IMR-90 (cell line): ENCODE measurements around the gene FBXW4. TPM values are rescaled to one million over a fixed set of nuclear protein-coding genes. Genes with fewer than 3 reads are reported as not detected.

ENCODE experiments used
- ATAC-seq: fragments of 200-7000 bp; cut with Tn5 transposase; 2 replicates; pipeline ENCODE4 v1.9.1; 2020; ENCODE audit warnings: low read depth, mild to moderate bottlenecking, moderate library complexity
- BruUV-seq: library from RNA; stranded (reverse); fragments of 400-500 nt; replicated peaks from 2 replicates; lab custom pipeline; 2021; lab: Mats Ljungman, UMichigan
- CTCF ChIA-PET: fragments of 300-600 bp; formaldehyde crosslinking; extraction: SDS; loops from one replicate; lab custom pipeline; 2021; ENCODE audit warnings: antibody characterized with exemption; lab: Yijun Ruan, JAX
- POLR2A ChIA-PET: fragments of 300-600 bp; sonication (Branson Sonifier 250); formaldehyde crosslinking; loops from one replicate; lab custom pipeline; 2022; ENCODE audit warnings: antibody characterized with exemption; ENCODE audit not compliant: unreplicated experiment; lab: Charles Lee
- DNase-seq: peaks from one replicate; pipeline ENCODE4 v3.0.0; 2013
- H2AFZ ChIP-seq: replicated peaks from 2 replicates; pipeline ENCODE3; 2013; ENCODE audit warnings: low read length, mild to moderate bottlenecking; ENCODE audit not compliant: poor library complexity
- H2AK5ac ChIP-seq: 2 replicates; pipeline ENCODE4 v1.6.1; 2013; ENCODE audit warnings: low read depth, low read length, inconsistent platforms
- H2AK9ac ChIP-seq: replicated peaks from 2 replicates; pipeline ENCODE3; 2013; ENCODE audit warnings: mild to moderate bottlenecking, low read depth, low read length, moderate library complexity; ENCODE audit not compliant: poor library complexity
- H2BK120ac ChIP-seq: 2 replicates; pipeline ENCODE4 v1.6.1; 2013; ENCODE audit warnings: low read depth, low read length, inconsistent platforms
- H2BK15ac ChIP-seq: 3 replicates; pipeline ENCODE4 v1.6.1; 2013; ENCODE audit warnings: low read depth, low read length, inconsistent platforms
- H2BK20ac ChIP-seq: 2 replicates; pipeline ENCODE4 v1.6.1; 2013; ENCODE audit warnings: low read depth, mild to moderate bottlenecking, inconsistent platforms, low read length, moderate library complexity
- H2BK5ac ChIP-seq: 2 replicates; pipeline ENCODE4 v1.6.1; 2013; ENCODE audit warnings: mild to moderate bottlenecking, low read depth, low read length, inconsistent platforms; ENCODE audit not compliant: poor library complexity, severe bottlenecking
- H3K14ac ChIP-seq: replicated peaks from 2 replicates; pipeline ENCODE4 v1.6.1; 2013; ENCODE audit warnings: low read depth, low read length, inconsistent platforms
- H3K18ac ChIP-seq: 2 replicates; pipeline ENCODE4 v1.6.1; 2013; ENCODE audit warnings: low read depth, low read length, control low read depth
- H3K23ac ChIP-seq: 2 replicates; pipeline ENCODE4 v1.6.1; 2013; ENCODE audit warnings: low read depth, low read length, inconsistent platforms
- H3K27ac ChIP-seq: 2 replicates; pipeline ENCODE4 v1.5.1; 2013; ENCODE audit warnings: mild to moderate bottlenecking, control low read depth, low read length; ENCODE audit not compliant: insufficient read depth
- H3K27me3 ChIP-seq: 2 replicates; pipeline ENCODE4 v1.6.1; 2013; ENCODE audit warnings: low read length; ENCODE audit not compliant: control insufficient read depth, insufficient read depth
- H3K36me3 ChIP-seq: 2 replicates; pipeline ENCODE4 v1.6.1; 2013; ENCODE audit warnings: low read length, mixed read lengths; ENCODE audit not compliant: control insufficient read depth, insufficient read depth
- H3K4ac ChIP-seq: 2 replicates; pipeline ENCODE4 v1.6.1; 2013; ENCODE audit warnings: low read depth, low read length, inconsistent platforms
- H3K4me1 ChIP-seq: 2 replicates; pipeline ENCODE4 v1.6.1; 2013; ENCODE audit warnings: low read length, mixed read lengths; ENCODE audit not compliant: control insufficient read depth, insufficient read depth
- H3K4me2 ChIP-seq: 2 replicates; pipeline ENCODE4 v1.6.1; 2013; ENCODE audit warnings: low read depth, mild to moderate bottlenecking, control low read depth, low read length, moderate library complexity
- H3K4me3 ChIP-seq: 2 replicates; pipeline ENCODE4 v1.5.1; 2013; ENCODE audit warnings: low read depth, mild to moderate bottlenecking, control low read depth, low read length, moderate library complexity; ENCODE audit not compliant: insufficient read depth
- H3K56ac ChIP-seq: 2 replicates; pipeline ENCODE4 v1.6.1; 2013; ENCODE audit warnings: low read length, inconsistent platforms; ENCODE audit not compliant: insufficient read depth; ENCODE audit errors: extremely low read depth
- H3K79me1 ChIP-seq, 2 experiments: 2 replicates each; pipeline ENCODE4 v1.6.1; 2013; ENCODE audit warnings: low read length in 2 of 2, inconsistent platforms in 1 of 2, low read depth in 1 of 2
- H3K9ac ChIP-seq: 2 replicates; pipeline ENCODE4 v1.6.1; 2013; ENCODE audit warnings: low read depth, low read length, control low read depth
- H3K9me1 ChIP-seq: 2 replicates; pipeline ENCODE4 v1.6.1; 2013; ENCODE audit warnings: low read length, inconsistent platforms; ENCODE audit not compliant: insufficient read depth
- H3K9me3 ChIP-seq: 2 replicates; pipeline ENCODE4 v1.6.1; 2013; ENCODE audit warnings: low read length; ENCODE audit not compliant: control insufficient read depth, insufficient read depth
- H4K20me1 ChIP-seq: 2 replicates; pipeline ENCODE4 v1.6.1; 2013; ENCODE audit warnings: low read length, inconsistent platforms; ENCODE audit not compliant: insufficient read depth
- H4K5ac ChIP-seq: 2 replicates; pipeline ENCODE4 v1.6.1; 2013; ENCODE audit warnings: mild to moderate bottlenecking, low read depth, low read length, control low read depth
- H4K8ac ChIP-seq, 2 experiments: 2 replicates each; pipeline ENCODE4 v1.6.1; 2013; ENCODE audit warnings: low read depth in 2 of 2, low read length in 2 of 2, control low read depth in 1 of 2, inconsistent platforms in 1 of 2
- H4K91ac ChIP-seq: 2 replicates; pipeline ENCODE4 v1.6.1; 2013; ENCODE audit warnings: low read depth, low read length, inconsistent platforms; ENCODE audit not compliant: insufficient read depth
- BHLHE40 ChIP-seq: fragments of 150-350 bp; IDR thresholded peaks from 2 replicates; pipeline ENCODE4 v1.6.1; 2016; ENCODE audit warnings: mild to moderate bottlenecking, low read depth, low read length
- CEBPB ChIP-seq: IDR thresholded peaks from 2 replicates; pipeline ENCODE4 v1.6.1; 2012; ENCODE audit warnings: low read depth, low read length, improper control_type of control experiment
- CHD1 ChIP-seq: IDR thresholded peaks from 2 replicates; pipeline ENCODE4 v1.6.1; 2012; ENCODE audit warnings: low read depth, low read length, improper control_type of control experiment
- FOS ChIP-seq: fragments of 150-350 bp; IDR thresholded peaks from 2 replicates; pipeline ENCODE4 v1.6.1; 2016; ENCODE audit warnings: low read depth, low read length
- MXI1 ChIP-seq: IDR thresholded peaks from 2 replicates; pipeline ENCODE4 v1.6.1; 2012; ENCODE audit warnings: low read depth, mild to moderate bottlenecking, low read length, moderate library complexity, borderline replicate concordance
- POLR2A ChIP-seq: IDR thresholded peaks from 2 replicates; pipeline ENCODE4 v1.6.1; 2012; ENCODE audit warnings: mild to moderate bottlenecking, low read depth, low read length
- RCOR1 ChIP-seq: IDR thresholded peaks from 2 replicates; pipeline ENCODE4 v1.6.1; 2012; ENCODE audit warnings: mild to moderate bottlenecking, low read length, improper control_type of control experiment; ENCODE audit not compliant: insufficient replicate concordance
- RFX5 ChIP-seq: IDR thresholded peaks from 2 replicates; pipeline ENCODE4 v1.8.0; 2012; ENCODE audit warnings: low read depth, mild to moderate bottlenecking, low read length, moderate library complexity
- SMC3 ChIP-seq: fragments of 150-350 bp; IDR thresholded peaks from 2 replicates; pipeline ENCODE4 v1.6.1; 2016; ENCODE audit warnings: low read depth, mild to moderate bottlenecking, antibody characterized with exemption, low read length, moderate library complexity
- whole genome bisulfite sequencing, 2 experiments: methylation state at CpG; one replicate each; pipeline versions ENCODE4 v1.1.5 to v1.1.7; 2013; ENCODE audit warnings: missing lambda C conversion rate in 2 of 2; ENCODE audit not compliant: insufficient read length in 1 of 2; ENCODE audit errors: extremely low coverage in 2 of 2; 5-methylcytosine and 5-hydroxymethylcytosine counted together
- dilution Hi-C: fragments of 300-500 bp; cut with HindIII; formaldehyde crosslinking; loops from one replicate; pipeline ENCODE4 v1.14.3; 2018; ENCODE audit warnings: low sequenced_read_pairs; ENCODE audit not compliant: unreplicated experiment
- in situ Hi-C: fragments of 300-500 bp; cut with MboI; formaldehyde crosslinking; loops from 3 replicates; pipeline ENCODE4 v1.14.3; 2019; ENCODE audit warnings: low sequenced_read_pairs, inconsistent platforms, mixed read lengths
- intact Hi-C: fragments of 100-400 bp; cut with micrococcal nuclease; formaldehyde crosslinking; loops from 2 replicates; pipeline ENCODE4 v1.10.0; 2022
- polyA plus RNA-seq, 3 experiments: library from polyadenylated mRNA; depleted of rRNA; stranded (reverse); fragments of >200 nt; gene quantifications; 2 replicates each; pipeline ENCODE4 v1.2.3, GENCODE V29; 2012; ENCODE audit warnings: low replicate concordance in 1 of 3
- total RNA-seq: library from RNA; depleted of rRNA; stranded (reverse); fragments of >200 nt; gene quantifications from 2 replicates; pipeline ENCODE4 v1.2.3, GENCODE V29; 2012
- TF ChIP-seq, protein P1 (sequence below): fragments of 150-350 bp; IDR thresholded peaks from 2 replicates; pipeline ENCODE4 v1.6.1; 2017; ENCODE audit warnings: mild to moderate bottlenecking, antibody characterized with exemption, low read length, low read depth

Gene FBXW4
- total and polyA plus RNA-seq, 2 of the 4 experiments (the other 2 are of a cell fraction), result 19.3 to 26.7 TPM

DNA sequence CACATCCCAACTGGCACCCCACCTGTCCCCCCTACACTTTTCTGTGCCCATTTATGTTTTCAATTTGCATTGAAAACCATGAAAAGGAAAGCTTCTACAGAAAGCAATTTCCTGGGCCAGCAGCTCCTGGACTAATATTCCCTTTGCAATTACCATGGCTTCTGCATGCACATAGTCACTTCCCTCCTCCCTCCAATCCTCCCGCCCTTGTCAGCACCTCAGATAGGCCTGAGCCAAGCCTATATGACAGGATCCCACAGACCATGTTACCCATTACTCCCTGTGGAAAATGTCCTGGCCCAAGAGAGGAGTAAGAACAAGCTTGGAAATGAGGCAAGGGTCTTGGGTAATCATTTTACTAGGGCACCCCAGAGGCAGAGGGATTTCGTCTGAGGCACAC is 38.1 kb downstream of the FBXW4 start:
- Histone ChIP-seq H2BK15ac (no peak overlapping the region), H2AK9ac (no peak overlapping the region), H2BK120ac (no peak overlapping the region), H3K36me3 (peaks cover 31% of the 10 kb centered on the region), H2AK5ac (no peak overlapping the region), H4K5ac (no peak overlapping the region), H3K27ac (no peak overlapping the region), H3K4me2 (no peak overlapping the region), H3K4me1 (no peaks in the 10 kb centered on the region), H3K56ac (no peak overlapping the region), H3K23ac (no peak overlapping the region), H3K27me3 (no peaks in the 10 kb centered on the region), H3K9me1 (peaks cover 7% of the 10 kb centered on the region; the same call in 1 of the 2 replicates), H2BK20ac (no peak overlapping the region), H4K20me1 (no peaks in the 10 kb centered on the region), H2BK5ac (no peak overlapping the region), H3K79me1 (peaks cover 0 to 3% of the 10 kb centered on the region in 2 experiments; a peak in 1 of 4 replicates), H4K91ac (no peak overlapping the region), H3K18ac (no peak overlapping the region), H3K9me3 (no peaks in the 10 kb centered on the region), H2AFZ (no peak overlapping the region), H3K14ac (no peak overlapping the region), H3K4me3 (no peak overlapping the region), H4K8ac (no peak overlapping the region), H3K4ac (no peak overlapping the region), H3K9ac (no peak overlapping the region)
- BruUV-seq, result no TSS peak
- dilution Hi-C loops, result no loop called here
- DNase-seq (no peak), ATAC-seq (no peak)
- ChIA-PET CTCF (interaction anchor here (1.0 kb wide), 1 partner anchor 9 kb away, joined by 3 read pairs; no protein-coding TSS in a partner anchor), POLR2A (no interaction called here)
- intact Hi-C loops, result no loop called here
- in situ Hi-C loops, result no loop called here
- TF ChIP-seq FOS (no peak), RFX5 (no peak), CHD1 (no peak), BHLHE40 (no peak), POLR2A (no peak), MXI1 (no peak), SMC3 (no peak), RCOR1 (no peak), CEBPB (no peak)
- TF ChIP-seq, protein P1, sequence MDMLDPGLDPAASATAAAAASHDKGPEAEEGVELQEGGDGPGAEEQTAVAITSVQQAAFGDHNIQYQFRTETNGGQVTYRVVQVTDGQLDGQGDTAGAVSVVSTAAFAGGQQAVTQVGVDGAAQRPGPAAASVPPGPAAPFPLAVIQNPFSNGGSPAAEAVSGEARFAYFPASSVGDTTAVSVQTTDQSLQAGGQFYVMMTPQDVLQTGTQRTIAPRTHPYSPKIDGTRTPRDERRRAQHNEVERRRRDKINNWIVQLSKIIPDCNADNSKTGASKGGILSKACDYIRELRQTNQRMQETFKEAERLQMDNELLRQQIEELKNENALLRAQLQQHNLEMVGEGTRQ, result no peak
- 100% methylated on average over 1 of the region's 2 CpGs; no CpG with 5 or more reads in 1 of the 2 experiments for WGBS, 2 experiments
